ENCODE results near the gene NTSR1.

DNA sequence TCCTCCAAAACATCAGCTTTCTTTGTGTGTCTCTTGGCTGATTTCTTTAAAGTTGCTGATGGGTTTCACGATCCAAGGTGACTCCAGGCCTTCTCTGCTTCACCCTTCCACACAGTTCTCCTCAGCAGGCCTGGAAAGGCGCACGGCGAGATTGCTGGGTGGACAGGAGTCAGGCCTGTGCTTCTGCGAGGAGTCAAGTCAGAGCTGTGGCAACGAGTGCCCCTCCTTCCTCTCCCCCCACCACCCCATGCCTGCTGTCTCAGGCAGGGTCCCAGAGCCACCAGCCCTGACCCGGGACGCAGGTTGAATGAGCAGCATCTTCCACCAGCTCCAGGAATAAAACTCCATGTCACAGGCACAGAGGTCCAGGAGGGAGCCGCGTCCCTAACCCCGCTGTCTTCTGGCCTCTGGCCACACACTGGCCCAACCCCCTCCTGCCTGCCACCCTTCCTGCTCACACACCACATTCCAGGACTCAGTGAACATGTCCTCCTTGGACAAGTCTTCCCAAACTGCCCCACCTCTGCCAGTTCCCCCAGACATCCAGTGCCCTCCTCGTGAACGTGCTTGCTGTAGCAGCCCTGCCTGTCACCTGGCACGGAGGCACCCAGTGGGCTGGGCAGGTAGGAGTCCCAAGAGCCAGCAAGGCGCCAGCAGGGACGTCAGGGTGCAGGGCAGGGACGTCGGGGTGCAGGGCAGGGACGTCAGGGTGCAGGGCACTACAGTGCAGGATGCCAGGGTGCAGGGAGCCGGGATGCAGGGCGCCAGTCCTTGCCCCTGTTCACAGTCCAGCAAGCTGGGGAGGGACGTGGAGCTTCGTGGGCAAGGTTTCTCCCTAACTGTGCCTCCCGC, 7.2 kb upstream of the NTSR1 start:
- TF ChIP-seq, protein P1, sequence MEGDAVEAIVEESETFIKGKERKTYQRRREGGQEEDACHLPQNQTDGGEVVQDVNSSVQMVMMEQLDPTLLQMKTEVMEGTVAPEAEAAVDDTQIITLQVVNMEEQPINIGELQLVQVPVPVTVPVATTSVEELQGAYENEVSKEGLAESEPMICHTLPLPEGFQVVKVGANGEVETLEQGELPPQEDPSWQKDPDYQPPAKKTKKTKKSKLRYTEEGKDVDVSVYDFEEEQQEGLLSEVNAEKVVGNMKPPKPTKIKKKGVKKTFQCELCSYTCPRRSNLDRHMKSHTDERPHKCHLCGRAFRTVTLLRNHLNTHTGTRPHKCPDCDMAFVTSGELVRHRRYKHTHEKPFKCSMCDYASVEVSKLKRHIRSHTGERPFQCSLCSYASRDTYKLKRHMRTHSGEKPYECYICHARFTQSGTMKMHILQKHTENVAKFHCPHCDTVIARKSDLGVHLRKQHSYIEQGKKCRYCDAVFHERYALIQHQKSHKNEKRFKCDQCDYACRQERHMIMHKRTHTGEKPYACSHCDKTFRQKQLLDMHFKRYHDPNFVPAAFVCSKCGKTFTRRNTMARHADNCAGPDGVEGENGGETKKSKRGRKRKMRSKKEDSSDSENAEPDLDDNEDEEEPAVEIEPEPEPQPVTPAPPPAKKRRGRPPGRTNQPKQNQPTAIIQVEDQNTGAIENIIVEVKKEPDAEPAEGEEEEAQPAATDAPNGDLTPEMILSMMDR (IDR thresholded peaks at IDR 0.05): no peak
- TF ChIP-seq EZH2 (IDR thresholded peaks at IDR 0.05; ENCODE audit: borderline replicate concordance, insufficient read depth, low read depth, low read length, poor library complexity, severe bottlenecking): no peak

Data from B cell (primary cell).